ENCODE results near the gene MAGI1. TPM values are rescaled to one million over a fixed set of nuclear protein-coding genes. Genes with fewer than 3 reads are reported as not detected.

MAGI1 gene
- total and polyA plus RNA-seq, 12 donors, result 5.7 to 58.2 (median 37.7) TPM

DNA sequence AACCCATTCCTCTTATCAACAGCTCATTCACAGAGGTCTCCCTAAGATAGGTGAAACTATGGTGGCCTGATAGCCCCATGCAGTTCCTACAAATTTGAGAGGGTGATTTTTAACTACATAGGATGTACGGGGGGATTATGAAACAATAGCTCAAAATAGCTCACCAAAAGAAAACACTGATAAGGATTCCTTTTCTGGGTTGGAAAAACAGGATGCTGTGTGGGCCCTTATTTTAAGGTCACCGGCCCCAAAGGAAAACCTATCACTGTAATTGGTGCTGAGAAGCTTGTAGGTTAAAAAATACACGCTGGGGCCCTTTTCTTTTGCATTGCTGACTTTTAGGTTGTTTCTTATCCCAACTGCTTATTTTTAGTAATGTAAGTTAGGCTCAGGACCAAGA is 627.4 kb downstream of the MAGI1 start:
- DNase-seq, result no peak
- TF ChIP-seq, protein P1, sequence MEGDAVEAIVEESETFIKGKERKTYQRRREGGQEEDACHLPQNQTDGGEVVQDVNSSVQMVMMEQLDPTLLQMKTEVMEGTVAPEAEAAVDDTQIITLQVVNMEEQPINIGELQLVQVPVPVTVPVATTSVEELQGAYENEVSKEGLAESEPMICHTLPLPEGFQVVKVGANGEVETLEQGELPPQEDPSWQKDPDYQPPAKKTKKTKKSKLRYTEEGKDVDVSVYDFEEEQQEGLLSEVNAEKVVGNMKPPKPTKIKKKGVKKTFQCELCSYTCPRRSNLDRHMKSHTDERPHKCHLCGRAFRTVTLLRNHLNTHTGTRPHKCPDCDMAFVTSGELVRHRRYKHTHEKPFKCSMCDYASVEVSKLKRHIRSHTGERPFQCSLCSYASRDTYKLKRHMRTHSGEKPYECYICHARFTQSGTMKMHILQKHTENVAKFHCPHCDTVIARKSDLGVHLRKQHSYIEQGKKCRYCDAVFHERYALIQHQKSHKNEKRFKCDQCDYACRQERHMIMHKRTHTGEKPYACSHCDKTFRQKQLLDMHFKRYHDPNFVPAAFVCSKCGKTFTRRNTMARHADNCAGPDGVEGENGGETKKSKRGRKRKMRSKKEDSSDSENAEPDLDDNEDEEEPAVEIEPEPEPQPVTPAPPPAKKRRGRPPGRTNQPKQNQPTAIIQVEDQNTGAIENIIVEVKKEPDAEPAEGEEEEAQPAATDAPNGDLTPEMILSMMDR (IDR thresholded peaks at IDR 0.05), result no peak
- peaks cover 14 to 62% (median 48%) of the 10 kb centered on the region in 9 donors for H3K4me1 ChIP-seq

GRCh38 chr3:65409176-65409569 is 629.5 kb downstream of the MAGI1 start:
- Histone ChIP-seq H3K4me1 (peaks cover 14 to 62% (median 48%) of the 10 kb centered on the region in 9 donors), H3K36me3 (no peaks in the 10 kb centered on the region), H3K27me3 (no peaks in the 10 kb centered on the region), H3K27ac (peak overlapping the region in 9 of 10 donors; percentile 21 to 80 (median 64)), H3K9me3 (no peaks in the 10 kb centered on the region), H3K4me3 (no peak overlapping the region)
- 45 to 63% methylated on average over 3 of the region's 3 CpGs for WGBS, 2 donors
- intact Hi-C loops (cut with DNase I), result loop anchor here in 1 of 10 donors (5.0 kb wide), 1 partner anchor 67 kb away; no protein-coding TSS in a partner anchor
- no peak for DNase-seq
- TF ChIP-seq, protein P1 (IDR thresholded peaks at IDR 0.05), result no peak
- ATAC-seq, result no peak

More for the DNA sequence above, 627.4 kb downstream of the MAGI1 start:
- intact Hi-C loops (cut with DNase I), result loop anchor here in 8 of 10 donors (5.0 to 10.0 kb wide), 7 partner anchors 67 to 887 kb away; partner anchors contain the start of gene ADAMTS9 (in 2 of the 8)
- Histone ChIP-seq H3K4me3 (no peak overlapping the region), H3K27ac (peak overlapping the region in 9 of 10 donors; percentile 22 to 80 (median 54)), H3K9me3 (no peaks in the 10 kb centered on the region), H3K27me3 (no peaks in the 10 kb centered on the region), H3K36me3 (peaks cover 0 to 4% (median 0%) of the 10 kb centered on the region in 9 donors)
- ATAC-seq, result peak in 5 of 8 donors; percentile 32 to 63 (median 48)
- WGBS, 2 donors, result 12 to 15% methylated on average over 3 of the region's 3 CpGs

- Histone ChIP-seq H3K4me3 (no peak overlapping the region), H3K9me3 (no peaks in the 10 kb centered on the region), H3K4me1 (peaks cover 14 to 61% (median 48%) of the 10 kb centered on the region in 9 donors), H3K27ac (peak overlapping the region in 9 of 10 donors; percentile 21 to 80 (median 64)), H3K36me3 (no peaks in the 10 kb centered on the region), H3K27me3 (no peaks in the 10 kb centered on the region)
- ATAC-seq, result peak in 4 of 8 donors; percentile 10 to 53 (median 42)
- intact Hi-C loops (cut with DNase I), result loop anchor here in 1 of 10 donors (5.0 kb wide), 1 partner anchor 66 kb away; no protein-coding TSS in a partner anchor
- no peak for DNase-seq
- WGBS, 2 donors, result 72 to 76% methylated on average over 6 of the region's 6 CpGs
- TF ChIP-seq, protein P1 (IDR thresholded peaks at IDR 0.05), result no peak
Observed at GRCh38 chr3:65408531-65409175, 630.1 kb downstream of the MAGI1 start.

DNA sequence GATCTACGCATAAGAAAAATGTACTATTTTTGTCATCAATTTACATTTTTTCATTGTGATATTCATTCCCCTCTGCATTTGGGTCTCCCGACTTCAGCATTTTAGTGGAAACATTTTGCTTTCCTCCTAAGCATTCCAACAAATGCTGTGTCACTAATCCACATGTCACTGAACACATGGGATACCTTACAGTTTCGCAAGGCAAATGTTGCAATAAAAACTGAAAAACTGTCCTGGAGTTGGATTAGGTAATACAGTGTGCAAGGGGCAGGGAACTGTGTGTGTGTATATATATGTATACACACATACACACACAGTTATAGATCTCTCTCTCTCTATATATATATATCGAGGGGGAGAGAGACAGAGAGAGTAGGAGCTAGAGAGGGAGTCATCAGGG is 632.2 kb downstream of the MAGI1 start:
- Histone ChIP-seq H3K36me3 (no peaks in the 10 kb centered on the region), H3K4me3 (no peak overlapping the region), H3K27me3 (no peaks in the 10 kb centered on the region), H3K4me1 (peaks cover 4 to 53% (median 40%) of the 10 kb centered on the region in 9 donors), H3K27ac (no peak overlapping the region), H3K9me3 (no peaks in the 10 kb centered on the region)
- WGBS, 2 donors, result 96 to 97% methylated on average over 4 of the region's 4 CpGs
- ATAC-seq (no peak), DNase-seq (no peak)
- intact Hi-C loops (cut with DNase I), result loop anchor here in 1 of 10 donors (5.0 kb wide), 1 partner anchor 64 kb away; no protein-coding TSS in a partner anchor
- TF ChIP-seq, protein P1 (IDR thresholded peaks at IDR 0.05), result no peak
